Measurements from ENCODE around the gene ODC1. TPM values are rescaled to one million over a fixed set of nuclear protein-coding genes. Genes with fewer than 3 reads are reported as not detected.

Gene ODC1
- polyA plus RNA-seq, 1 donor: 84.3 TPM

- no peak for DNase-seq (ENCODE audit: low read depth)
Observed at GRCh38 chr2:10433947-10434885, 13.9 kb downstream of the ODC1 start.

- no peak for DNase-seq (ENCODE audit: low read depth)
Observed at GRCh38 chr2:10433264-10433946, 14.7 kb downstream of the ODC1 start.

GRCh38 chr2:10432311-10433181, 15.6 kb downstream of the ODC1 start:
- no peak for DNase-seq (ENCODE audit: low read depth)

GRCh38 chr2:10431797-10432196, 16.3 kb downstream of the ODC1 start:
- DNase-seq (ENCODE audit: low read depth): no peak

GRCh38 chr2:10430886-10431622, 17.1 kb downstream of the ODC1 start:
- DNase-seq (ENCODE audit: low read depth): no peak

GRCh38 chr2:10428924-10429323, 19.2 kb downstream of the ODC1 start:
- DNase-seq (ENCODE audit: low read depth): no peak

GRCh38 chr2:10428355-10428754, 19.8 kb downstream of the ODC1 start:
- no peak for DNase-seq (ENCODE audit: low read depth)

- DNase-seq (ENCODE audit: low read depth): no peak
Observed at GRCh38 chr2:10427618-10427949, 20.5 kb downstream of the ODC1 start.

GRCh38 chr2:10426726-10427617, 21.2 kb downstream of the ODC1 start:
- no peak for DNase-seq (ENCODE audit: low read depth)

GRCh38 chr2:10425699-10426098, 22.4 kb downstream of the ODC1 start:
- DNase-seq (ENCODE audit: low read depth): no peak

GRCh38 chr2:10424916-10425505, 23.1 kb downstream of the ODC1 start:
- DNase-seq (ENCODE audit: low read depth): no peak

GRCh38 chr2:10424051-10424450, 24.1 kb downstream of the ODC1 start:
- DNase-seq (ENCODE audit: low read depth): no peak

- DNase-seq (ENCODE audit: low read depth): no peak
Observed at GRCh38 chr2:10423400-10423774, 24.7 kb downstream of the ODC1 start.

- DNase-seq (ENCODE audit: low read depth): no peak
Observed at GRCh38 chr2:10422732-10423399, 25.3 kb downstream of the ODC1 start.

- DNase-seq (ENCODE audit: low read depth): no peak
Observed at GRCh38 chr2:10422251-10422650, 25.9 kb downstream of the ODC1 start.

- DNase-seq (ENCODE audit: low read depth): no peak
Observed at GRCh38 chr2:10419553-10420257, 28.4 kb downstream of the ODC1 start.

- DNase-seq (ENCODE audit: low read depth): no peak
Observed at GRCh38 chr2:10417551-10418335, 30.4 kb downstream of the ODC1 start.

GRCh38 chr2:10415640-10416039, 32.5 kb downstream of the ODC1 start:
- DNase-seq (ENCODE audit: low read depth): no peak

All from forelimb muscle (tissue), 1 donor.